ENCODE results near the gene KCNK1. TPM values are rescaled to one million over a fixed set of nuclear protein-coding genes. Genes with fewer than 3 reads are reported as not detected.

KCNK1 gene
- polyA plus RNA-seq, 1 donor (not counting 4 experiments of a cell fraction or from before 2014, with no cell fraction given): 17.5 TPM

DNA sequence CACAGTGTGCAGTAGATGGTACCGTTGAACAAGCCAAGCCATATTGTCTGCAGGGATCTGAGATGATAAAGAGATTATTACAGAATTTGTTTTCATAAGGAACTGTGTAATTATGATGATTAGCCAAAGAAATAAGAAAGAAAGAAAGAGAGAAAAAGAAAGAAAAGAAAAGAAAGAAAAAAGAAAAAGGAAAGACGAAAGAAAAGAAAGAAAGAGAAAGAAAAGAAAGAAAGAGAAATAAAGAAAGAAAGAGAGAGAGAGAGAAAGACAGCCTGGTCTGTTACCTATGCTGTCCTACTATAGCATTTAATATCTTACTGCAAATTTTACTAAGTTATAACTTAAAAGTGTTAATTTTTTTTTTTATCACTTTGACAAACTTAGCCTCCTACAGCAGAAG is 43.6 kb downstream of the KCNK1 start:
- no peaks in the 10 kb centered on the region for H3K9me3 ChIP-seq (ENCODE audit: control insufficient read depth, low read depth, low read length)
- H3K79me2 ChIP-seq (ENCODE audit: control insufficient read depth, insufficient read depth, low read length): peaks cover 7% of the 10 kb centered on the region
- no peak overlapping the region for H3K4me2 ChIP-seq (ENCODE audit: control insufficient read depth, extremely low read depth, insufficient read depth, low read depth, low read length)
- no peaks in the 10 kb centered on the region for H3K9me1 ChIP-seq (ENCODE audit: control insufficient read depth, extremely low read depth, insufficient read depth, low read length)
- FAIRE-seq: no peak
- peaks cover 0 to 5% of the 10 kb centered on the region in 2 experiments for H3K36me3 ChIP-seq (ENCODE audit: control insufficient read depth in 2 of 2, extremely low read depth in 1 of 2, insufficient read depth in 2 of 2, low read length in 2 of 2)
- no peak overlapping the region for H2AFZ ChIP-seq (ENCODE audit: control insufficient read depth, low read length)
- H3K4me1 ChIP-seq (ENCODE audit: control insufficient read depth, extremely low read depth, insufficient read depth, low read length): peaks cover 24% of the 10 kb centered on the region
- no peaks in the 10 kb centered on the region for H4K20me1 ChIP-seq (ENCODE audit: control insufficient read depth, extremely low read depth, insufficient read depth, low read length)
- no peak overlapping the region for H3K4me3 ChIP-seq (ENCODE audit: control insufficient read depth in 2 of 3, extremely low read depth in 1 of 3, insufficient read depth in 2 of 3, low read depth in 1 of 3, low read length in 3 of 3)
- dilution Hi-C loops (cut with MboI; ENCODE audit: extremely low pct_ligation_motif_present, low sequenced_read_pairs): no loop called here
- H3K9ac ChIP-seq (ENCODE audit: control insufficient read depth, extremely low read depth, insufficient read depth, low read length): no peak overlapping the region
- TF ChIP-seq EZH2 (IDR thresholded peaks at IDR 0.05; ENCODE audit: low read length): no peak
- TF ChIP-seq, protein P1, sequence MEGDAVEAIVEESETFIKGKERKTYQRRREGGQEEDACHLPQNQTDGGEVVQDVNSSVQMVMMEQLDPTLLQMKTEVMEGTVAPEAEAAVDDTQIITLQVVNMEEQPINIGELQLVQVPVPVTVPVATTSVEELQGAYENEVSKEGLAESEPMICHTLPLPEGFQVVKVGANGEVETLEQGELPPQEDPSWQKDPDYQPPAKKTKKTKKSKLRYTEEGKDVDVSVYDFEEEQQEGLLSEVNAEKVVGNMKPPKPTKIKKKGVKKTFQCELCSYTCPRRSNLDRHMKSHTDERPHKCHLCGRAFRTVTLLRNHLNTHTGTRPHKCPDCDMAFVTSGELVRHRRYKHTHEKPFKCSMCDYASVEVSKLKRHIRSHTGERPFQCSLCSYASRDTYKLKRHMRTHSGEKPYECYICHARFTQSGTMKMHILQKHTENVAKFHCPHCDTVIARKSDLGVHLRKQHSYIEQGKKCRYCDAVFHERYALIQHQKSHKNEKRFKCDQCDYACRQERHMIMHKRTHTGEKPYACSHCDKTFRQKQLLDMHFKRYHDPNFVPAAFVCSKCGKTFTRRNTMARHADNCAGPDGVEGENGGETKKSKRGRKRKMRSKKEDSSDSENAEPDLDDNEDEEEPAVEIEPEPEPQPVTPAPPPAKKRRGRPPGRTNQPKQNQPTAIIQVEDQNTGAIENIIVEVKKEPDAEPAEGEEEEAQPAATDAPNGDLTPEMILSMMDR (optimal IDR thresholded peaks at IDR 0.05 in 1 of 3, IDR thresholded peaks at IDR 0.05 in 1 of 3, conservative IDR thresholded peaks at IDR 0.05 in 1 of 3; ENCODE audit: extremely low read depth in 1 of 3, insufficient read depth in 2 of 3, low read length in 3 of 3): no peak
- DNase-seq (ENCODE audit: low read depth, low spot score): no peak
- no peaks in the 10 kb centered on the region for H3K27me3 ChIP-seq (ENCODE audit: control insufficient read depth, extremely low read depth, insufficient read depth, low read length)
- no peak overlapping the region for H3K27ac ChIP-seq (ENCODE audit: control insufficient read depth, insufficient read depth, low read length)

GRCh38 chr1:233659495-233659894 is 45.6 kb downstream of the KCNK1 start:
- Histone ChIP-seq H3K9me1 (ENCODE audit: control insufficient read depth, extremely low read depth, insufficient read depth, low read length) (no peaks in the 10 kb centered on the region), H3K4me1 (ENCODE audit: control insufficient read depth, extremely low read depth, insufficient read depth, low read length) (peaks cover 28% of the 10 kb centered on the region), H3K36me3 (ENCODE audit: control insufficient read depth in 2 of 2, extremely low read depth in 1 of 2, insufficient read depth in 2 of 2, low read length in 2 of 2) (peaks cover 0 to 5% of the 10 kb centered on the region in 2 experiments), H3K9ac (ENCODE audit: control insufficient read depth, extremely low read depth, insufficient read depth, low read length) (no peak overlapping the region), H3K4me2 (ENCODE audit: control insufficient read depth, extremely low read depth, insufficient read depth, low read depth, low read length) (no peak overlapping the region), H3K79me2 (ENCODE audit: control insufficient read depth, insufficient read depth, low read length) (peaks cover 7% of the 10 kb centered on the region), H3K4me3 (ENCODE audit: control insufficient read depth in 2 of 3, extremely low read depth in 1 of 3, insufficient read depth in 2 of 3, low read depth in 1 of 3, low read length in 3 of 3) (no peak overlapping the region), H3K27ac (ENCODE audit: control insufficient read depth, insufficient read depth, low read length) (no peak overlapping the region), H3K27me3 (ENCODE audit: control insufficient read depth, extremely low read depth, insufficient read depth, low read length) (no peaks in the 10 kb centered on the region), H2AFZ (ENCODE audit: control insufficient read depth, low read length) (no peak overlapping the region), H3K9me3 (ENCODE audit: control insufficient read depth, low read depth, low read length) (no peaks in the 10 kb centered on the region), H4K20me1 (ENCODE audit: control insufficient read depth, extremely low read depth, insufficient read depth, low read length) (no peaks in the 10 kb centered on the region)
- dilution Hi-C loops (cut with MboI; ENCODE audit: extremely low pct_ligation_motif_present, low sequenced_read_pairs): no loop called here
- DNase-seq (ENCODE audit: low read depth, low spot score): no peak
- no peak for TF ChIP-seq EZH2 (IDR thresholded peaks at IDR 0.05; ENCODE audit: low read length)
- TF ChIP-seq, protein P1 (optimal IDR thresholded peaks at IDR 0.05 in 1 of 3, IDR thresholded peaks at IDR 0.05 in 1 of 3, conservative IDR thresholded peaks at IDR 0.05 in 1 of 3; ENCODE audit: extremely low read depth in 1 of 3, insufficient read depth in 2 of 3, low read length in 3 of 3): no peak
- no peak for FAIRE-seq
